GM12801 (cell line): Measurements from ENCODE around the gene CACNA2D3.

Experiments
- CTCF ChIP-seq: IDR thresholded peaks from one replicate; pipeline ENCODE4 v1.5.1; 2011; ENCODE audit warnings: control low read depth; ENCODE audit not compliant: insufficient read length; ENCODE audit errors: extremely low read depth

The CACNA2D3 gene

GRCh38 chr3:54223063-54223462 is 100.7 kb downstream of the CACNA2D3 start:
- no peak for TF ChIP-seq CTCF

GRCh38 chr3:54225841-54226528 is 103.6 kb downstream of the CACNA2D3 start:
- no peak for TF ChIP-seq CTCF

DNA sequence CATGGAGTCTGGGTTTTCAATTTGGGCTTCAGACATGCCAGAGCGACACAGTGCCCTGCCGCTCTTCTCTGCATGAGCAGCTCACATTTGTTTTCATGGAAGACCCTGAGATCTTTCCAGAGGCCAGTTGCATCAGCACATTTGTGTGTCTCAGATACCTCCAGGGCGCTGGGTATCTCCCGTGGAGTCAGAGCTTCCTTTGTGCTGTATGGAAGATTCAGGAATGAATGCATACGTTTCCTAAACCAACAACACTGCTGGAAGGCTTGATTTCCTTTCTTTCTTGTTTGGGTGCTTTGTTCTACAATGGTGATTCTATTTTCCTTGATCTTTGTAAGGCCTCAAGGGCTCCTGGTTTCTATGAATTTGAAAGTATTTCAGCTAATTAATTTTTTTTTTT is 106.5 kb downstream of the CACNA2D3 start:
- TF ChIP-seq CTCF: no peak

DNA sequence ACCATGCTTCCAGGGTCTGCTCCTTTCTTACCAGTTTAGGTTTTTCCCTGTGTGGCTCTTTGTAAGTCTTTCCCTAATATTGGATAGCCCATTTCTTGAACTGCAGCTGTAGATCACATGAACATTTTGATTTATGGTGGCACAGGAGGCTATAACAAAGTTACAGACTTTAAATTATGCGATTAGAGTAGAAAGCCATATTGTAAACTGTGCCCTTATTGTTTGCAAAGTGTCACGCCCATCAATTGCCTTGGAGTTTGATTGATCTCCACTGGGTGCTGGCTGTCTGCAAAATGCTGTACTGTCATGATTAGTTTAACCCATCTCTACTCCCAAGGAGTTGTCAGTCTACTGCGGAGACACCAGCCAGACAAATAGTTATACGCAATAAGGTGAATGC is 110.3 kb downstream of the CACNA2D3 start:
- TF ChIP-seq CTCF: no peak

GRCh38 chr3:54235998-54236397 is 113.6 kb downstream of the CACNA2D3 start:
- no peak for TF ChIP-seq CTCF

DNA sequence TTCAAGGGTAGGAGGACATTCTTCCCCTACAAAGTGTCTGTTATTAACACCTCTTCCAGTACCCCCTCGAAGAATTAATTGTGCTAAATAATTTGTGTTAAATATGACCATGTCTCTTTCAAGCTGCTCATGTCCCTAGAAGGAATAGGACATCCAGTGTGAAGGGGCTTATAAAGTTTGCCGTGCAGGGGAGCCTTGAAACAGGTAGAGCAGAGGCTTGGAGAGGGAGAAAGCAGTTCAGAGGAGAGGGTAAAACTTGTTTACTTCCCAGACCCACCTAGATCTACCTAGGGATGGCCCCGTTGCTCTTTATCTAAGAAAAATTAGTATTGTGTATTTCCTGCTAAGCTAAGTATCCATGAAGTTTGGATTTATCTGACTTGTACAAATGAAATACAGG is 114.8 kb downstream of the CACNA2D3 start:
- TF ChIP-seq CTCF: no peak

DNA sequence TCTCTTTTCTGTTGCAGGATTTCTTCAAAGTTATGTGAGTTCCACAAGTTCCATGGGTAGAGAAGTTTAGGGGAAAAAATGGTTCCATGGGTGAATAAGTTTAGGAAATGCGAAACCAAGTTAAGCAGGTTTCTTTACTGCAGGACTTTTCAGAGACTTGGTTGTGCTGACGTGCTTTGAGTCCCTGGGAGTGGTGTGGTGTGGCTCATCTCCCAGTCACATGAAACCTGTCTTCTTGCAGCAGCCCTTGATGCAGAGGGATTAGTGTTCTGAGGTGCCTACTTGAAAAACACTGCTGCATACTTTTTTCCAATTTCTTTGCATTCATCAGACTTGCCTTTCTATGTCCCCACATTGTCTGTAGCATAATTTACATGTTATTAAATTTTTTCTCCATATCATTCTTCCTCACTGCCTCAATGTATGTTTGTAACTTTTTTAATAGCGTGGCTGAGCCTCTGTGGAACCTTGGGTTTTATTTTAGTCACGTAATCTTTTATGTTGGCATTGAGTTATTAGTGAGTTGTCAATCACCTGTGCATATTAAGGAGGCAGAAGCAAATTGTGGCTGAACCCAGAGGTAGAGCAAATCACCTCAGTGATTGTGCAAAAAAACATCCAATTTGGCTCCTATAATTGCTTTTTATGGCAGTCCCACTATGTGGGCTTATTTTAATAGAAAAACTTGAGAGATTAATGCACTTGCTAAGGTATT is 115.6 kb downstream of the CACNA2D3 start:
- TF ChIP-seq CTCF: no peak
